ENCODE data around the gene ODAD2. TPM values are rescaled to one million over a fixed set of nuclear protein-coding genes. Genes with fewer than 3 reads are reported as not detected.

Gene ODAD2
- total and polyA plus RNA-seq, 8 donors: 0.15 to 0.52 (median 0.28) TPM; not detected in 5

- H3K27ac ChIP-seq: no peak overlapping the region
- H3K27me3 ChIP-seq: no peaks in the 10 kb centered on the region
- TF ChIP-seq CTCF (IDR thresholded peaks at IDR 0.05): no peak
- peaks cover 6 to 11% (median 7%) of the 10 kb centered on the region in 3 donors for H3K4me1 ChIP-seq
- intact Hi-C loops (cut with DNase I): no loop called here
- no peak for DNase-seq
- no peaks in the 10 kb centered on the region for H3K9me3 ChIP-seq
- 61 to 73% methylated on average over 4 of the region's 4 CpGs for WGBS, 2 donors
- no peaks in the 10 kb centered on the region for H3K36me3 ChIP-seq
- no peak overlapping the region for H3K4me3 ChIP-seq
- no peak for FAIRE-seq
- no peak for ATAC-seq
Measured at GRCh38 chr10:27822301-27822700, 176.6 kb downstream of the ODAD2 start.

GRCh38 chr10:27820637-27821036 lies 178.2 kb downstream of the ODAD2 start:
- no peaks in the 10 kb centered on the region for H3K9me3 ChIP-seq
- DNase-seq (peak in 2 of 6 donors; percentile 20 to 23), ATAC-seq (peak; percentile 55 to 70 (median 64)), FAIRE-seq (no peak)
- H3K27ac ChIP-seq: peak overlapping the region in 2 of 4 donors; percentile 77 to 86
- peaks cover 6 to 11% (median 7%) of the 10 kb centered on the region in 3 donors for H3K4me1 ChIP-seq
- H3K27me3 ChIP-seq: no peaks in the 10 kb centered on the region
- H3K4me3 ChIP-seq: no peak overlapping the region
- intact Hi-C loops (cut with DNase I): no loop called here
- 71 to 78% methylated on average over 3 of the region's 3 CpGs for WGBS, 2 donors
- no peak for TF ChIP-seq CTCF (IDR thresholded peaks at IDR 0.05)
- no peaks in the 10 kb centered on the region for H3K36me3 ChIP-seq

GRCh38 chr10:27819781-27820531 lies 178.9 kb downstream of the ODAD2 start:
- FAIRE-seq (peak; percentile 37), DNase-seq (peak; percentile 38 to 66 (median 62)), ATAC-seq (peak; percentile 97 to 99 (median 98))
- no peaks in the 10 kb centered on the region for H3K36me3 ChIP-seq
- WGBS, 2 donors: 66 to 69% methylated on average over 9 of the region's 9 CpGs
- H3K4me3 ChIP-seq: no peak overlapping the region
- peak overlapping the region in 3 of 4 donors; percentile 38 to 86 (median 77) for H3K27ac ChIP-seq
- peaks cover 6 to 11% (median 7%) of the 10 kb centered on the region in 3 donors for H3K4me1 ChIP-seq
- no peaks in the 10 kb centered on the region for H3K9me3 ChIP-seq
- H3K27me3 ChIP-seq: no peaks in the 10 kb centered on the region
- TF ChIP-seq CTCF (IDR thresholded peaks at IDR 0.05): no peak
- intact Hi-C loops (cut with DNase I): no loop called here

GRCh38 chr10:27816320-27816719 lies 182.6 kb downstream of the ODAD2 start:
- Histone ChIP-seq H3K36me3 (no peaks in the 10 kb centered on the region), H3K4me1 (peaks cover 6 to 11% (median 7%) of the 10 kb centered on the region in 3 donors), H3K9me3 (no peaks in the 10 kb centered on the region), H3K27me3 (peaks cover 0 to 4% (median 0%) of the 10 kb centered on the region in 4 donors), H3K27ac (no peak overlapping the region), H3K4me3 (no peak overlapping the region)
- FAIRE-seq (no peak), ATAC-seq (no peak), DNase-seq (no peak)
- intact Hi-C loops (cut with DNase I): no loop called here
- no peak for TF ChIP-seq CTCF (IDR thresholded peaks at IDR 0.05)
- WGBS, 2 donors: 71 to 75% methylated on average over 1 of the region's 1 CpG

- no peak for FAIRE-seq
- intact Hi-C loops (cut with DNase I): no loop called here
- no peak for ATAC-seq
- Histone ChIP-seq H3K27ac (no peak overlapping the region), H3K9me3 (no peaks in the 10 kb centered on the region), H3K27me3 (peaks cover 0 to 4% (median 0%) of the 10 kb centered on the region in 4 donors), H3K36me3 (no peaks in the 10 kb centered on the region), H3K4me3 (no peak overlapping the region), H3K4me1 (peaks cover 6 to 9% (median 7%) of the 10 kb centered on the region in 3 donors)
- no peak for DNase-seq
- 71 to 88% methylated on average over 2 of the region's 2 CpGs for WGBS, 2 donors
- no peak for TF ChIP-seq CTCF (IDR thresholded peaks at IDR 0.05)
Measured at GRCh38 chr10:27815846-27816245, 183.0 kb downstream of the ODAD2 start.
